HG03460 (cell line): Measurements from ENCODE around the gene CCDC30.
"Not testable (repeated sequence)": the region's sequence is repeated elsewhere in the genome, so short reads cannot be mapped to it uniquely, and the experiment has no call there.

Experiments
- ATAC-seq: cut with Tn5 transposase; IDR thresholded peaks from one replicate; pipeline ENCODE4 v1.9.1; 2021; ENCODE audit not compliant: unreplicated experiment

Gene CCDC30

DNA sequence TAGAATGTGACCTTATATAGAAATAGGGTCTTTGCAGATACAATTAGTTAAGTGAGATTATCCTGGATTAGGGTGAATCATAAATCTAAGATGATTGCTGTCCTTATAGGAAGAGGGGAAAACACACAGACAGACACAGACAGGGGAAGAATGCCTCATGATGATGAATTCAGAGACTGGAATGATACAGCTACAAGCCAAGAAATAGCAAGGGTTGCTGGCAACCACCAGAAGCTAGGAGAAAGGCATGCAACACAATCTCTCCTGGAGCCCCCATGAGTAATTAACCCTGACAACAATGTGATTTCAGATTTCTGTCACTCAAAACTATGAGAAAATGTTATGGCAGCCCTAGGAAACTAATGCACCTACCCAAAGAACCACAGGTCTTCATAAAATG, 176.0 kb downstream of the CCDC30 start:
- ATAC-seq: no peak

DNA sequence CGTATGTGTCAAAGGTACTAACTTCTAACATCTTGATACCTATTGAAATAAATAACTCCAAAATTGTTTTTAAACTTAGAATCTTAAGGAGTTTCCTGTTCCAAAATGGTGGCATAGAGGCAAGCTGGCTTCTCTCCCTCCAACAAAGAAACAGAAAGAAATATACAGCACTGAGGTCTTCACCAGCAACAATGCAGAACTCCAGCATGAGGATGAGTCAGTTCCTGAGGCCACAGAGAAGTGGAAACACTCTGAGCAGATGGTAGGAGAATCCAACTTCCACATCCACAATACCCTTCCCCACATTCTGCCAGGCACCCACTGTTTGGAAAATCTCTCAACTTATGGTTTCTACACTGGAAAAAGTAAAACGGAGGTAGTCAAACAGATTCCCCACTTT, 183.0 kb downstream of the CCDC30 start:
- no peak for ATAC-seq

DNA sequence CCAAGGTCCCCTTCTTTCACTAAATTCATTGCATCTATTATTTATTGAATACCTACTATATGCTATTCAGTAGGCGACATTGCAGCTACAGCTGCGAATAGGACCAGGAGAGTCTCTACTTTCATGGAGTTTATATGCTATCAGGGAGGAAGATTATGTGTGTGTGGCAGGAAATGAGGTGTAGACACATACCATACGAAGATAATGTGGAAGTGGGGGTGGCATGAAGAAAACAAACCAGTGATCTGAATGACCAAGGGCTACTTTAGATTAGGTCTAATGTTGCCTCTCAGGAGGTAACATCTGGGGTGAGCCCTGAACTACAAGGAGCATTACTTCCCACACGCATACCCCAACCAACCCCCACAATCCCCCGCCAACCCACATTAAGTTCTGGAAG, 194.1 kb downstream of the CCDC30 start:
- no peak for ATAC-seq

DNA sequence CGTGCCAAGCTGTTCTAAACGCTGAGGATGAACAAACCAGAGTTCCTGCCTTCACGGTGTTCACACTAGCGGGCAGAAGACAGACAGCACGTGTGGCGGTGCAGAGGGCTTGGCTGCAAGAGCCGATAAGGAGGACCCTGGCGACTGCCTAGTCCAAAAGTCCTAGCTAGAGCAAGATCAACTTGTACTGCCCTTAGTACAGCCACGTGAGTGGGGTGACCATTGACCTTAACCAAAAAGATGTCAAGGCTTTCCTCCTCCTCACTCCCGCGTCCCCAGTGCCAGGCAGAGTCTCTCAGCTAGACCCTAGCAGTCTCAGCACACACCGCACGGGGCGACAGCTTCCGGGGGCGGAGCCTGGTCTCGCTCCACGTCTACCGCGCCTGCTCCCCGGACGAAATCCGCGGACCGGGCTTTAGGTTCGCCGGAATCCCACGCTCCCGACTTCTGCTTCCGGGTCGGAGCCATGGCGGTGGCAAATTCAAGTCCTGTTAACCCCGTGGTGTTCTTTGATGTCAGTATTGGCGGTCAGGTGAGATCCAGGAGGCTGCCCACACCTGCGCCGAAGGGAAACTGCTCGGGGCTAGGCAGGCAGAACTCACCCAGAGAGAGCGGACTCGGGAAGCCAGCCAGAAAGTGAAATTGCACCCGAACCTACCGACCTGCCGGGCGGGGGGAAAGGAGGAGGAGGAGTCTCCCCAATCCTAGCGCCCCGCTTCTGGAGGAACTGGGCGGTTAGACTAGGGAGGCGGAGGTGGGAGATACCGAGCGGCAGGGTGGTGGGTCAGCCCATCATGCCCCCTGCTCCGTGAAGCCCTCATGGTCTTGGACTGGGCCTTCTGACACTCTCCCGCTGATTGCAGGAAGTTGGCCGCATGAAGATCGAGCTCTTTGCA, 195.1 kb downstream of the CCDC30 start, which contains the start of gene PPIH:
PPIH (plus strand) TSS at position 443 of the 896 bp plus-strand sequence; CDS start at position 467, 24 bp downstream.
- ATAC-seq: peak; percentile 96

DNA sequence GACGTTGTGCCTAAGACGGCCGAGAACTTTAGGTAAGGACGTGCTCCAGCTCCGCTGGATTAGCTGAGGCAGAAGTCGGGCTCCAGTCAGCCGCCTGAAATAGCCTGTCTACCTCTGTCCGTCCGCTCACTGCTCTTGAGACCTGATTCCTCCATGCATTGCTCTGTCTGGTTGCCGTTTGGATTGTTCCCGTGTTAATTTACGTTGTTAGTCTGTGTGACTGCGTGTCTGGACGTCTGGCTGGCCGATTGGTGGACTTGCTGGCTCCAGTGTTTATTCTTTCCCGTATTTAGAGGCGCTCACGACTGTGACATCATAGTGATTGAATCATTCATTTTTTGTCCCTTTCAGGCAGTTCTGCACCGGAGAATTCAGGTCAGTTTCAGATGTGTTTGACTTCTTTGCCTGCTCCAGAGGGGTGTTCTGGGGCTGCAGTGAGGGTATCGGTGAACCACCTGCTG, 195.8 kb downstream of the CCDC30 start:
- no peak for ATAC-seq

DNA sequence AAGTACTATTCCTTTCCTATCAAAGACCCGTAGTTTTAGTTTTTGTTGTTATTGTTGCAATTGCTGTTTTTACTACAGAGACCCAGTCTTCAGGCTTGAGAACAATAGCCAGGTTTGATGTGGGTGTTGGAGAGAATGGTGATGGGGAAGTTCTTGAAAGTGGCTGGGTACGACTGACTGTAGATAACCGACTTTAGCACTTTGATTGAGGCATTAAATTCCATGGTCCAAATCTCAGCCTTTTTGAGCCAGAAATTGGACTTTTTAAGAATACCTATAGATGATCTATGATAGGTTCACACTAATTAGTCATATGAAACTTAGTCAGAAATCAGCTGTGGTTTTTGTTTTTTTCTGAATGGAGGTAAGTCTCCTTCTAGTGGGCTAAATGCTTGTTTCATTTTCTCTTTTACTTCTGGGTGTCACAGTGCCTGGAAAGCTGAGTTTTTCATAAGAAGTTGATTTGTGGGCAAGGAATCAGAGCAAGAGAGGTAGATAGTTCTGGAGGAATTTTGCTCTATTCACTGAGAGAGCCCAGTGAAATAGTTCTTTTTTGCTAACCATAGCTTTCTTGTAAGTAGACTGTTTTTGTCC, 197.9 kb downstream of the CCDC30 start:
- no peak for ATAC-seq

DNA sequence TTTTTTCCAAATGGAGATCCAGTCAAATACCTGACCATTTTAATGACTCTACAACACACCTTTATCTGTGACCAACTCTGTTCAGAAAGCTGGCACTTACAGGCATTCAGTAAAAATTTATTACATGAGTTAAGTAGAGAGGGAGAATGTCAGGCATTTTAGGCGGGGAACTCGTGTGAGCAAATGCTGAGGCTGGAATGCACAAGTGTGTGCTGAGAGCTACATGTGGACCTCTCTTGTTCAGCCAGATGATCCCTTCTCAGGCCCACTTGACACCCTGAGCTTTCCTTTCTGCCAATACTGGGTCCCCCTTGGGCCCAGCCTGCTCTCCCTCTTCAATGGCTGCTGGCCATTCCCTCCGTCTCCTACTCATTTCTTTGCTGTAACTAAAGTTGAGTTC, 206.8 kb downstream of the CCDC30 start:
- no peak for ATAC-seq

DNA sequence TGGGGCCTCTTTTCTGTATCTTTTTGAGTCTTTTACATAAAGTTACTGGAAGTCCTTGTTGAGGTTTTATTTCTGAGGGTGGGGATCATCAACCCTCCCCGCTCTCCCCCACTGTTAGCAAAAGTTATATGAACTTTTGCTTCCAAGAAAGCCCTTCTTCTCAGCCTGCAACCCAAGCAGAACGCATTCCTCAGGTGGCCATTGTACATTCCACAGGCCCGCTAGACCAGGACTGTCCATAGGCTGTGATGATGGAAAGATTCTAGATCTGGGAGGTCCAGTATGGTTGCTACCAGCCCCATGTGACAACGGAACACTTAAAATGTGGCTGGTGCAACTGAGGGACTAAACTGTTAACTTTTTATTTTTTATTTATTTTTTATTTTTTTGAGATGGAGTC, 207.3 kb downstream of the CCDC30 start:
- ATAC-seq: no peak

DNA sequence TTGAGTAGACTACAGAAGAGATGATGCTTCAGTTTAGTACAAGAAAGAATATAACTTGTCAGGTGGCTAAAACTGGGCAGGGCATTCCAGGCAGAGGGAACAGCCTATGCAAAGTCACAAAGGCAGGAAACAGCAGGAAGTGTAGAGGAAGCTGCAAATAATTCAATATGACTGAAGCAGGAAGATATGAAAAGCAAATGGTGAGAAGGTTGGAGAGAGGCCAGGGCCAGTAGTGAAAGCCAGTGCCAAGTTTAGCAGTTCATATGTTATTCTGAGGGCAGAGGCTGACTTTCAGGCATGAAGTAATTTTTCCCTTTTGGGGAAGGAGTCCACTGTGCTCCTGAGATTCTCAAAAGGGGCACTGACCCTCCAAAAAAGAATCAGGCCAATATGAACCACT, 211.1 kb downstream of the CCDC30 start:
- no peak for ATAC-seq

DNA sequence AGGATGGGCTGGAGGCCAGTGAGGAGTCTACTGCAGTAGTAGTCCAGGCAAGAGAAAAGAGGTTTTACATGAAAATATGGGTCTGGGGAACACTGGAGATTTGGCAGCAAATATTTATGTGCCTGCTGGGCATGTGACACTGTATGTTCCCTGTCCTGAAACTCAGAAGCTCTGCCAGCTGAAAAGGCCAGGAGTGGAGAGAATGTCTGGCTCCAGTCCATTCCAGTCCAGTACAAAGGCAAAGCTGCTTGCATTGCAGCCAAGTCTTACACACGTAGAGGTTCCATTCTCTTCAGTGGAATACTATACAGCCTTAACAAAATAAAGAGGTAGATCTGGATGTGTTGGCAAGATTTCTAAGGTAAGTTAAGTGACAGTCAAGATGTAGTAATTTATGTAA, 211.6 kb downstream of the CCDC30 start:
- ATAC-seq: no peak

DNA sequence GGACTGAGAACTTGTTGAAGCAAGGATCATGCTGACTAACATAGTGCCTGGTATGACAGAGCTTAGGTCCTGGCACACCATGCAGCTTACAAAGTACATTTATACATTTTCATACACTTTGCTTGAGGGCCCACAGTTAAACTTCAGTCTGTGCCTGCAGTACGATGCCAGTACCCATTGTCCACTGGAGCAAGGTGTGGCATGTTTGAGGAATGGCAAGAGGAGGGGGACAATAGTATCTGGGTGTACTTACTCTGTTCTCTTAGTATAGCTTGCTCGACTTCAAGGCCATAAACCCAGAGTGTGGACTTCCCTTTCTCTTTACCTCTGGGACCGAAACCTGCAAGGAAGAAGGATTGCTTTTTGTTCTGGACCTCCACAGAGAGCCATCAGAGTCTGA, 212.4 kb downstream of the CCDC30 start:
- ATAC-seq: no peak

DNA sequence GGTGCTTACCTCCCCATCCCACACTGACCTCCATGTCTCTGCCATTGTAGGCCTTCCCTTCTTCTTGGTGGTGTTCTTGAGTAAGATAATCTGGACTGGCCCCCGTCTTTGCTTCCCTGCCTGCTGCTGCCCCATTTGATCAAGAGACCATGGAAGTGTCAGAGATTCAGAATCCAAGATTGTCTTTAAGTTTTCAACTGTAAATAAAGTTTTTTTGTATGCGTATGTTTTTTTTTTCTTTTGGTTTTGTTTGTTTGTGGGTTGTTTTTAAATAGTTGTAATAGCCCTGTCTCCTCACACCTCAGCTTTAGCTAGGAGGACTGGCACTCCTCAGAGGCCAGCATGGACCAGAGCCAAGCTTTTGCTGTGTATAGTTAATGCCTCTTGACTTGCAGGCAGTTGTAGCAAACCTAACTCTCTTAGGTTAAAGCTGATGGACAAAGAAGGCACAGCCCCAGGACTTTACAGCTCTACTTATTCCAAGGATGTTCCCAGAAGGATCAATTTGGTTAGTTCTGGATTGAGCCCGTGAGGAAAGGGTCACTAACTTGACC, 213.5 kb downstream of the CCDC30 start:
- ATAC-seq: no peak

DNA sequence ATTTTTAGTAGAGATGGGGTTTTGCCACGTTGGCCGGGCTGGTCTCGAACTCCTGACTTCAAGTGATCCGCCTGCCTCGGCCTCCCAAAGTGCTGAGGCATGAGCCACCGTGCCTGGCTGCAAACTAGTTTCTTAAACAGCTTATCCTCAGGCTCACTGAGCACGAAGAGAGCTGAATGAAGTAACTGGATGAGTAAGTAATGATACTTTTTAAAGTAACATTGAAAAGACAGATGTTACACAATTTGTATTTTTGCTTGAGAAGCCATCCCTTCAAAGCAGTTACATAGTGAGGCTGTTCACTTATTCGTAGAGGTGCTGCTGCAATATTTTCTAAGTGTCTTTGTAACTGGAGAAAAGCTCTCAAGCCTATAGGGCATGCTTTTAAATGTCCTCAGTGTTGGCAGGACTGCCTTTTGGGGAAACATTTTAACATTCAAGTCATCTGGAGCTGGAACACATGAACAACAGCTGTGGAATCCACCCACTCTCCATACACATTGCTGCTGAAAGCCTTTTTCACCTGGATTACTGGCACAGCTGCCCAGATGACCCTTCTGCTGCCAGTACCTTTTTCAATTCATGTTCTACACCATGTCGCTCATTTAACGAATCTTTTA, 216.4 kb downstream of the CCDC30 start:
- no peak for ATAC-seq

DNA sequence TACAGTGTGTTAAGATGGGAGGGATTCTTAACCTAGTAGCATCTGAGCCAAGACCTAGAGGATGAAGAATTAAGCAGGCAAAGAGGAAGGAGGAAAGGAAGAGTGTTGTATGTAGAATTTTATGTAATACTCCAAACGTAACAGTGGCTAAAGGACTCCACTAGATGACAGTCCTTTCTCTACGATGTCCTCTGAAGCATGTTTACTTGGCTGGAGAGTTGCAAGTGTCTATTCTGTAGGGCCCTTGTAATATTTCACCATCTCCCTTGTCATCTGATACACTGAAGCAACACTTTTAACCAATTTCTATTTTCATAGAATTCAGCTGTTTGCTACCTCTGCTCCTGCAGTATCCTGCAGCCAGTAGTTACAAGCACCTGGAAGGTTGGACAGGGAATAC, 217.0 kb downstream of the CCDC30 start:
- ATAC-seq: no peak

DNA sequence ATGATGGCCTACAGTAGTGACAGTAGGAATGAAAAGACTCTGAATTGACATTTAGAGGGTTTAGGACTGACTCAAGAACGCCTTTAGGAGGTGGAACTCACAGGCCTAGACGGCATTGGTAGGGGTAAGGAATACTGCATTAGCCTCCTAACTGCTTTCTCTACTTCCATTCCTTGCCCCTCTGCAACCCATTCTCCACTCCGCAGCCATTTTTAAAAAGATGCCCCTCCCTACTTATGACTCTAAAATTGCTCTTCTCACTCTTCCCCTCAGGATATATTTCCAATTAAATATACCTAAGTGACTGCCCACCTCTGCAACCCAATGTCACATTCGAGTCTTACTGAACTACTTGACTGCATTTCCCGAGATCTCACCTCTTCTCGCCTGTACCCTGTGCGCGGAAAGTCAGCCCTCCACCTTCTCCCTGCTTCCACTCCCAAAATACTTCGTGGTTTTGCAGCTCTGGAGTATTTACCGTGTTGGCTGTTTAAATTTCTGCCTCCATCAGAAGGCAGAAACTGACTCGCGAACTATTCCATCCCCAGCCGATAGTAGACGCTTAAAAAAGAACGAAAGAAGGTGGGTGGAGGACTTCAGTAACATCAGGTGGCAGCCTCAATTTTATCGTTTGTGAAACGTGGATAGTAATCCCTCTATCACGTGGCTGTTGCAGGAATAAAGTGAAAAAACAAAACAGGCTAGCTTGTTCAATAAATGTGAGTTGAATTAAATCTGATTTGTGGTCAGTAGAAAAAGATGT, 218.0 kb downstream of the CCDC30 start:
- no peak for ATAC-seq

DNA sequence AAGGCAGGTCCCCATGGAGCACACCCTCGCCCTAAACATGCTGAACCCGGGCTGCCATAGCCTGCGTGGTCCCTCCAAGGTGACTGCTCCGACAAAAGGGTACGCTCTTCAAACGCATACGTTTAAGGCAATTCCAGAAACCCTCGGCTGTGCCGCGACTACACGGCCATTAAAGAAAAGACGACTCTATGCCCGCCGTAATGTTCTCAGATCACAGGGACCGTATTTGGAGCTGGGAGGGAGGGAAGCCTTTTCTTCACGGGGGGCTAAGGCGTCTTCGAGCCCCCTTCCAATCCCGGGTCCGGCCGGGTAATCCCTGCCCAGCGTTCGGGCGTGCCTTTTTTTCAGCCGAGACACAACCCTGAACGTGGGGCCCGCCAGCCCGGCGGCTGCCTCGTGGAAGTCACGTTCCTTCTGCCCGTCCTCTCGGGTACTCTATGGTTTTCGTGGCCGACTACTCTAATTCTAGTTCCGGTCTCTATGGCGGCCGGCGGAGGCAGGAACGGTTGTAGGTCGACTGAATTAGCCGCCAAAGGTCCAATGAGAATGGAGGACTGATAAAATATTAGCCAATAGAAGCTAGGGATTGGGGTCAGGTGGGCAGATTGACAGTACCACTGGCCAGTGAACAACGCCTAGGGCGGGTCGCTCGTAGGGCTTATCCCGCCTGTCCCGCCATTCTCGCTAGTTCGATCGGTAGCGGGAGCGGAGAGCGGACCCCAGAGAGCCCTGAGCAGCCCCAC, 218.8 kb downstream of the CCDC30 start, which contains the start of gene YBX1:
YBX1 (plus strand) TSS at position 678 of the 743 bp plus-strand sequence. CDS start 148 bp downstream, outside the sequence.
- peak; percentile 90 for ATAC-seq

DNA sequence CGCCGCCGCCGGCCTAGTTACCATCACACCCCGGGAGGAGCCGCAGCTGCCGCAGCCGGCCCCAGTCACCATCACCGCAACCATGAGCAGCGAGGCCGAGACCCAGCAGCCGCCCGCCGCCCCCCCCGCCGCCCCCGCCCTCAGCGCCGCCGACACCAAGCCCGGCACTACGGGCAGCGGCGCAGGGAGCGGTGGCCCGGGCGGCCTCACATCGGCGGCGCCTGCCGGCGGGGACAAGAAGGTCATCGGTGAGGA, 219.3 kb downstream of the CCDC30 start:
- ATAC-seq: not testable (repeated sequence)

DNA sequence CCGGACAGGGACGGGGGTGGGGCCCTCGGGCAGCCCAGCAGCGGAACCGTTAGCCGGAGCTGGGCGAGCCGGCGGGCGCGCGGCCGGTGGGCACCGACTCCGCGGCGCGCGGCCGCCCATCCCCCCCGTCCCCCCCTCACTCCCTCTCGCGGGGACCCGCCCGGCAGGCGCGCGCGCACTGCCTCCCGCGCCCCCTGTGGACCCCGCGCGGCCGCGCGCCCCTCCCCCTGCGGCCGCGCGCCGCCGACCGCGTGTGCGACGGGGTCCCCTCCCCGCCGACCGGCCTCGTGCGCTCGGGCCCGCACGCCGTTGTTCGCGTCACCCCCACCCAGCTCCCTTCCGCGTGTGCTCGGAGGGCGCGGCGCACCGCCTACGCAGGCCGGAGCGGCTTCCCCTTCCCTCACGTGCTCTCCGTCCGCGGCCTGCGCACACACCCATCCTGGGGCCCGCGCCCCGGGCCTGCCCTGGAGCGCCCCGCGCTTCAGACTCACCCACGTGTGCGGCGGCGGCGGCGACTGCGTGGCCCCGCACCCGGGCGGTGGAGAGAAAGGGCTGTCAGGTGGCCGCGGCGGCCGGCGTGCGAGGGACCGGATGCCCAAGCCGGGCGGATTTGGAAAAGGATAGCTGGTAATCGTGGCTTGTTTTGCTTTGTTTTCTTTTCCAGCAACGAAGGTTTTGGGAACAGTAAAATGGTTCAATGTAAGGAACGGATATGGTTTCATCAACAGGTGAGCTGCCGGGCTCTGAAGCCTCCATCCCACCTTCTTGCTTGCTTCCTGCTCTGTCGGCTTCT, 219.8 kb downstream of the CCDC30 start:
- peak; percentile 26 for ATAC-seq

DNA sequence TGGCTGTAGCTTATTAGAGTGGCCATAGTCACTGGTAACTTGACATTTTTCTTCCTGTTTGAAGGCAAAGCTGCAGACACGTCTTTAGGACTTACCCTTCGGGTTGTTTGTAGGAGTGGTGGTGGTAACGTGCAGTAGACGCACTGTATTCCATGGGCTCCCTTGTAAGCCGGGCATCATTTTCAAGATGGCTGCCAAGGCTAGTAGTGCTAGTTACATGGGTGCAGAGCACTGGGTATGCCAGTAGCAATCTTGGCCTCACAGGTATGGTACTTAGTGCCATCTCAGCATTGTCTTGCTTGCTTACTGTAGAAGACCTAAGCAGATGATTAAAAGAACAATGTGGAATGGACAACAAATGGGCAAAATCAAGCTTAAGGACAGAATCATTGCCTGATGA, 221.1 kb downstream of the CCDC30 start:
- no peak for ATAC-seq

DNA sequence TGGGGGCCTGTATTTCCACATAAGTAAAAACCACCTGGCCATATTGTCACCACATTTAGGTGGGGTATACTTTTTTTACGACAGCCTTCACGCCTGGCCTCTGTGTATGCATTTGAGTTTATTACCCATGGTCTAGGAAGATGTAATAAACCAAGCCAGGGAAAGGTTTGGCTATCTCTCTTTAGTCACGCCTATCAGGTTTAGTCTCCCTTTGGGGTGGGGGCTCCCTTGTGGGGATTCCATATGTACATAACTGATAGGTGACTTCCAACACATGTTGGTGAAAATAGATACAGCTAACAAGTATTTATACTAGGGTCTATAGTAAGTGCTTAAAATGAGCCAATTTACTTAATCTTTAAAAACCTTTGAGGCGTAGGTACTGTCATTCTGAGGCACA, 223.3 kb downstream of the CCDC30 start:
- ATAC-seq: no peak
